Activated naive CD4-positive, alpha-beta T cell (primary cell): ENCODE data around the gene CAMKMT.
"Not testable (repeated sequence)": the region's sequence is repeated elsewhere in the genome, so short reads cannot be mapped to it uniquely, and the experiment has no call there.

Experiments
- DNase-seq, 4 experiments: peaks; one replicate each; lab custom pipeline; 2025; lab: John Stamatoyannopoulos, UW

Gene CAMKMT

DNA sequence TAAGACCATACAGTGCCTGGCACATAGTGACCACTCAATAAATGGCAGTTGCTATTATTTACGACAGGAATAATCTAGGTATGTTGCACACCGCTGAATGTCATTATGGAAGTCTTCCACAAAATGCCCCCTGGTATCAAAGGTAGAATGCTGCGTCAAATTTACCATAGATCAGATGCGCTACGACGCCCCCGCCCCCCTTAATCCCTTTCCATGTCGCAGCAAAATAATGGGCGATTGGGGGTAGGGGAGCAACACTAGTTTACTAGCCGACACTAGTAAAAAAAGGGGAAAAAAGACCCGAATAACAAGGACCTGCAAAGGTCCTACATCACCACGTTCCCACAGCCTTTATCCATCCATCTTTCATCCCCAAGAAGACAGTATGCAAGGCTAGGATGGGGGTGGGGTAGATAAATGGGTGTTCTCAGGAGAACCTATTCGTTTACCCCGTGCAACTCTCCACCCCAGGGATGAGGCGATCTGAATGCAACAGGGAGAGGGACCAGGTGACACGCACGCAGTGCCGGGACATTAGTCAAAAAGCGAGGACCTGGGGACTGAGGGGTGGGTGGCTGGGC, 908 bp upstream of the CAMKMT start:
- no peak for DNase-seq

DNA sequence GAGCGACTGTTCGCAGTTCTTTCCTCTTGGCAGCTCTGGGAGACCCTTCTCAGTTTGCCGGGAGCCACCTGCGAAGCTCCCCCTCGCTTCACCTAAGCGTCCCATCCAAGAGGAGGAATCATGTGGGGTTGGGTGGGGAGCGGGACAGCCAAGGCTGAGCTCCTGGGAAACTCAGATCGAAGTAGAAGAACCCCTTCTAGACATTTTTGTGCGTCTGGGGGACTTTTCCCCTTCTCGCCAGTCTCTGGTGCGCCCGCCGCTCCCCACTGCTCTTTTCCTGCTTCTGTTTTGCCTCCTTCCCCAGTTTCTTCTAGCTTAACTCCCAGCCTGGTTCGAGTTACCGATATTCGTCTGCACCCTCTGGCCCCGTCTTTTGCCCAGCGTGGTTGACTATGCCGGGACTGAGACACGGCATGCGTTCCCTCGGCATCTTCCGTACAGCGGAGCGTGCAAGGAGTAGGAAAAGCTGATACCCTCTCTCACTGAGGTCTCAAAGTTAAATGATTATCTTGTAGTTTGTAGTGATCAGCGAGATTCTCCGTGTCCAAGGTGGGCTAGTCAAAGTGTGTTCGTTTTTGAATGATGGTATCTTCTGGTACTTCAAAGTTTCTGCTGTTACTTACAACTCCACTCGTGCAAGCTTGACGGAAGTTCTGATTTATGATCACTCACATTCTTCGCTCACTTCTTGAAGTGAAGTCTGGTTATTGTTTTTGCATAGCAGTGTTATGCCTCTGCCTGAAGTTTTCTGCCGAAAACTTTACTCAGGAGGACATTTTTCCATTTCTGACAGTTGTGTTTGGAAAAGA, 664 bp downstream of the CAMKMT start:
- DNase-seq: peak; percentile 5 to 24 (median 20)

DNA sequence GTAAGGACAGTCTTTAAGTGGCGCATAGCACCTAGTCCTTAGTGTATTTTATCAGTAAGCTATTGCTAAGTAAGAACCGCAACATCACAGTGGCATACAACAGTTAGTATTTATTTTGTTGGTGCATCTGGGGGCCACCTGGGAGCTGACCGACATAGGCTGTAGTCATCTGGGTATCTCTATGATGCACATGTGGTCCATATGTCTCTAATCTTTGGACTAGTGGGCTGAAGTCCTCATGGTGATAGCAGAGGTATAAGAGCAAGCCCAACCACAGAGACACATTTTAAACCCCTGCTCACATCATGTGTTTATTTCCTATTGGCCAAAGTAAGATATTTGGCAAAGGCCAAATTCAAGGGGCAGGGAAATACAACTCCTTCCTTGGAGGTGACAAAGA, 2.9 kb downstream of the CAMKMT start:
- DNase-seq: no peak

DNA sequence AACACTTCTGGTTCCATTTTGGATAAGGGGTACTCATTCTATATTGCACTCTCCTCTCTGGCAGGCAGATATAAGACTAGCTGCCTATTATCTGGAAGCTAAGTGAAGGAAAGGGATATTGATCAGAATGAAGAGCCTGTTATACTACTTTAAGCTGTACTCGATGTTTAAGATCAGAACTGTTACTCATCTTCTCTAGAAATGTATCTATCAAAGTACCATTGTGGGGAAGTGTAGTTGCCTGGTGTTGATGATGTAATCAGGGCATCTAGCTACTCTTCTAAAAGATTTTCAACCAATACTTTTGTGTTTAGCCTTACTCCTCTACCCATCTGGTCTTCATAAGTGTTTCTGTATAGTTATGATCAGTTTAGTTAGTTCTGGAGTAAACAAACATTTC, 5.8 kb downstream of the CAMKMT start:
- DNase-seq: no peak

DNA sequence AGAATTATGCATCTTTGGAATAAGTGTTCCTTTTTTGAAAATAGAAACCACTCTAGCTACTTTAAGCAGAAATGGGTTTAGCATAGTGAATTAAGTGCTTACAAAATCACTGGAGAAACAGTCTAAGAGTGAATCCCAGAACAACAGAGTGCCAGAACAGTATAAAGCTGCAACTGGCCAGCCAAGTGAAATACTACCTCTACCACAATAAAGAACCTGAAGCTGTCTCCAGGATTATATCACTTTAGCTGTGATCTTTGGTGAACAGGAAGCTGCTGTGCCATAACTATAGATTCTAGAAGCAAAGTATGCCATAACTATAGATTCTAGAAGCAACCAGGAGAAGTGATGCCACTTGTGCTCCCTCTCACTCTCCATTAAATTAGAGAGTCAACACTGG, 7.6 kb downstream of the CAMKMT start:
- no peak for DNase-seq

DNA sequence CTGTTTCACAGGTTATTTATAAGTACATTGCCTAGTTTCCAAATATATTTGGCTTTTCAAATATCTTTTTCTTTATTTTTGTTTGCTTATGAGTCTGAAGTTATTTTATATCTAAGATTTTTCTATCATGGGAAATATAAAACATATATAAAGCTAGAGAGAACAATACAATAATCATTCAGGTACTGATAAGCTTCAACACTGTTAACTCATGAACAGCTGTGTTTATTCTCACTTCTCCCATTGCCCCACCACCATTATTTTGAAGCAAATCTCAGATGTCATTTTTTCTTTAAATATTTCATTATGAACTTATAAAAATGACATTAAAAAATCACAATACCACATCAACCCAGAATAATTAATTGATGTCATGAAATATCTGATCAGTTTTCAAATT, 9.7 kb downstream of the CAMKMT start:
- DNase-seq: no peak

DNA sequence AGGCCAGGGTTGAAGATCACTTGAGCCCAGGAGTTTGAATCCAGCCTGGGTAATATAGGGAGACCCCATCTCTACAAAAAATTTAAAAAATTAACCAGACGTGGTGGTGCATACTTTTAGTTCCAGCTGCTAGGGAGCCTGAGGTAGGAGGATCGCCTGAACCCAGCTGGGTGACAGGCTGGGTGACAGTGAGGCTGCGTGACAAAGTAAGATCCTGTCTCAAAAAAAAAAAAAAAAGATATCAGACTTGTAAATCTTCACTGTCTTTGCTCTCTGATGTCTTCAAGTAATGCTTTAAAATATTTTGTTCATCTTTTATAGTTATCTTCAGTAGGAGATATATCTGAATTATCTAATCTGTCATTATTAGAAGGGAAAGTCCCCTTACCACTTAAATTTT, 10.5 kb downstream of the CAMKMT start:
- DNase-seq: no peak

DNA sequence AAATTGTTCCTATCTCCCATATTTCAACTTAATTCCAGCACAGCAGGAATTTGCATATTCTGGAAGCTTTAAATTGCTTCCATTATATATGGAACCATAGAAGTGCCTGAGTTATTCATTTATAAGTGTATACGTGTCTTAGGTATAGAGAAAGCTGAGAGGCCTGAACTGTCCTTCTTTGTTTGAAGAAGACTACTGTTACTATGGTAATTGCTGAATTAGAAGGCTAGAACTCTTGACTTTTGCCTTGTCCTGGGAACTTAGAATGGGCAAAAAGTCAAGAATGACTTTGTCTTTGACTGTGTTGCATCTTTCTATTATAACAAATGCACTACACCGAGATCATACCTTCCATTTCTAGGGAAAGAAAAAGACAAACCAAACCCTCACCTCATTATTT, 15.7 kb downstream of the CAMKMT start:
- DNase-seq: no peak

DNA sequence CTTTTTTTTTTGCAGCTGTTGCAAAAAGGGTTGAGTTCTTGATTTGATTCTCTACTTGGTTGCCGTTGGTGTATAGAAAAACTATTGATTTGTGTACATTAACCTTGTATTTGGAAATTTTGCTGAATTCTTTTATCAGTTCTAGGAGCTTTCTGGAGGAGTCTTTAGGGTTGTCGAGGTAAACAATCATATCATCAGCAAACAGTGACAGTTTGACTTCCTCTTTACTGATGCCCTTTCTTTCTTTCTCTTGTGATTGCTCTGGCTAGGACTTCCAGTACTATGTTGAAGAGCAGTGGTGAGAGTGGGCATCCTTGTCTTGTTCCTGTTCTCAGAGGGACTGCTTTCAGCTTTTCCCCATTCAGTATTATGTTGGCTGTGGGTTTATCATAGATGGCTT, 23.5 kb downstream of the CAMKMT start:
- not testable (repeated sequence) for DNase-seq

DNA sequence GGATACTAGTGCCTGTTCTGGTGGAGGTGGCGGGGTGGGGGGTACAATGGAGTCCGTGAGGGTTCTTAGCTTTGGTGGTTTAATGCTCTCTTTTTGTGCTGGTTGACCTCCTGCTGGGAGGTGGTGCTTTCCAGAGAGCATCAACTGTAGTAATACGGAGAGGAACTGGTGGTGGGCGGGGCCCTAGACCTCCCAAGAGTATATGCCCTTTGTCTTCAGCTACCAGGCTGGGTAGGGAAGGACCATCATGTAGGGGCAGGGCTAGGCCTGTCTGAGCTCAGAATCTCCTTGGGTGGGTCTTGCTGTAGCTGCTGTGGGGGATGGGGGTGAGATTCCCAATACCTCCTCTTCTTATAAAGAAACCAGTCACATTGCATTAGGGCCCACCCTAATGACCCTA, 27.1 kb downstream of the CAMKMT start:
- DNase-seq: no peak

DNA sequence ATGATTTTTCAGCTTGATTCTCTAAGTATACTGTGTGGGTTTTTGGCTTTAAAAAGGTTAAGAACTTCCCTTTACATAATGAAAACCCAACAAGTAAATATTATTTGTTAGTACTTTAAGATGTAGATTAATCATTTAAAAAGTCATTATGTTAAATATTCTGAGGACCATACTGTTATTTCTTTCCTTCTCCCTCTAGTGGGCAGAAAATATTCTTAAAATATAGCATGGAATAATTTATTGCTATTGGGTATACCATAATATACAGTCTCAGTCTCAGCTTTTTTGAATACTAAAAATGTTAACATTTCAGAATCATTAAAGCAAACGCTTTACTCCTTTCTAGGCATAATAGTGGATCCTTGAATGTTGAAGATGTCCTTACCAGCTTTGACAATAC, 28.1 kb downstream of the CAMKMT start:
- no peak for DNase-seq

DNA sequence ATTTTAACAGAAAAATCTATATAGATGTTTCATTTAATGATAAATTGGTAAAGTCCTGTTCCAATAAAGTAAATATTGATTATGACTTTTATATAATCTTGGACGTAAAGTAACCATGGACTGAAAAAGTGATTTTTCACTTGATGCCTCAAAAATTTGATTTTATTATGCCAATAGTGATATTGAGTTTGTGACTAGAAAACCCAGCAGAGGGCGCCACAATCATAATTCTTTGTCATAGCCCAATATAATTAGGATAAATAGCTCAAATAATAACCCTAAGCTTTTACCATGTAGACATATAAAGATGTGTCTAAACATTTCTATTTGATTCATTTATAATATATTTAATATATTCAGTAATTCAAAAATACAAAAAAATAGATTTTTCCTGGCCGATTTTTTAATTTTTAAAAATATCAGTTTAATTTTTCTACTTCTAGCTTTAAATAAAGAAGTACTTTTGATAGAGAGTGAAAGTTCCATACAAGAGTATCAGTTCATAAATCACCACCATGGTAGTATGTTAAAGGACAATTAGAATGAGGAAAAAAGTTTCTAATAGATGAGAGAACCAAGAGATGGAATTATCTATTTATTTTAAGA, 30.7 kb downstream of the CAMKMT start:
- DNase-seq: peak in 3 of 4 experiments; percentile 3 to 23 (median 14)

DNA sequence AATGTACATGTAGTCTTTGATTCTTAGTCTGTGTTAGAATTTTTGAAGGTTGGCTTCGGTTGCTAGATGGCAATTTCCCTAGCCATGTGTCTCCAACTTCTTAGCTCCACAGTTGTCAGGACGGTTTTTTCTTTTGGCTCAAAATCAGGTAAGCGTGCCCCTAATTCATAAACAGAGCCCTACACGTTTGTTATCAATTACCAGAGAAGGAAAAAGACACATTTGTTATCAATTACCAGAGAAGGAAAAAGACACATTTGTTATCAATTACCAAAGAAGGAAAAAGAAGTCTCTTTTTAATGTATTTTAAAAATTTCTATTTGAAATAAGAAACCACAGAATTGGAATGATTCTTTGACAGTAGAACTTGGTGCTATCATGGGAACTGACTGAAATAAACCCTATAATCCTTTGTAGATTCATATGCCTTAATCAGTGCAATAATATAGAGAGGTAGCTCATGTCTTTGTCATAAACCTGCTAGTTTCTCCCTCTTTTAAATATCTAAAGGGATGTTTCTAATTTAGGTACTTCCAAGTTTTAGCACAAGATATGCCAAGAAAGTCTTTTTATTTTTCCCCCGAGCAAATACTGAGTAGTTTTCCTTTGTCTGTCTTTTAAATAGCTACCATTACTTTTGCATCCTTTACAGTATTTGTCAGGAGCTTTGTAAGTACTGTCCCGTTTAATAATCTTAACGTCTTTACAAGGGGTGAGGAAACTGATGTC, 35.9 kb downstream of the CAMKMT start:
- no peak for DNase-seq

DNA sequence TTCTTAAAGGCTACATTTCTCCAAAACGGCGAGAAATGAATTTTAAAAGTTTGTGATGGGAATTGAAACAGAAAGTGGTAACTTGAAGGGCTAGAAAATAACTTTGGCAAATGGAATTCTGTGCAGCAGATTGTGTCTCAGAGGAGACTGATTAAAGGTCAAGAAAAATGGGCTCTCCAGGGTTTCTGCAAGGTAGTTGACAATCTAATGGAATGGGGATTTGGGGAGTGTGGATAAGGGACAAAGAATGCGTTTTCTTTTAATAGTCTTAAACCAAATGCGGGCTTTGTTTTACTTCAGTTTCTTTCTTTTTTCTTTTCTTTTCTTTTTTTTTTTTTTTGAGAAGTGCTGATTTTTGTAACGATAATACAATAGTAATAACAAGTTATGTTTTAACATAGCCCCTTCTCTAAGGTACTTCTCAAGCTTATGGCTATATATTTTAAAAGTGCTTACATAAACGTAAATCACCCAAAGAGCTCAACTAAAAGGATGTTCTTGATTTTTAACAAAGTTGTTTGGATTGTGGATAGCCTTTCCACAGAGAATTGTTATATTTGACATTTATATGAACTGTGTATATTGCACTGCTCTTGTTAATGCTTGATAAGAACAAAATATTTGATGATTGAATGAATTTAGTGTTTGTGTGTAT, 36.6 kb downstream of the CAMKMT start:
- no peak for DNase-seq

DNA sequence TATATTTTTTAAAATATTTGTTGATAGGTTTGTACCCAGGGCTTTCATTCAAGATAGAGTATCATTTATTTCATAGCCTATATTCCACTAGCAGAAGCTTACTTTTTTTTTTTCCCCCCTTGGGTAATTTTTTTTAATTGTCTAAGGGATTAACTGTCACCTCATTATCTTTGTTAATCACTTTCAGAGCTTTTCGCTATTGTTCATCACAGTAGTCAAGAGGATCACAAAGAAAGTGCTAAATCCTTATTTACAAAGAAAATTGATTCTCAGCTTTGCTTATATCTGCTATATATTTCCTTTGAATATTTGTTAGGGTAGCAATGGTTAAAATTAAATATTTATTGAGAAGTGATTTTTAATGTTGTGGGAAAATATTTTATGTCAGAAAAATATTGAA, 59.0 kb downstream of the CAMKMT start:
- no peak for DNase-seq

DNA sequence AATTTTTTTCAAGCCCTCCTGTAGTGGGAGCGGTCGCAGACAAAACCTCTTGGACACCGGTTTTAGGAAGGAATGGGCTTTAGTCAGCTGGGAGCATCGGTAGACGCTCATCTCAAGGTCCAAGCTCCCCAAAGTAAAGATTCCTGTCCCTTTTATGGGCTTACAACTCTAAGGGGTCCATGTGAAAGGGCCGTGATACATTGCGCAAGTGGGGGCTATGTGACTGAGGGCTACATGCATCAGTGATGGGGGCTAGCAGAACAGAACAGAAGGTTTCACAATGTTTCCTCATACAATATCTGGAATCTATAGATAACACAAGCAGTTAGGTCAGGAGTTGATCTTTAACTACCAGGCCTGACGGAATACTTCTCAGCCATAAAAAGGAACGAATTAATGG, 62.5 kb downstream of the CAMKMT start:
- DNase-seq: no peak

DNA sequence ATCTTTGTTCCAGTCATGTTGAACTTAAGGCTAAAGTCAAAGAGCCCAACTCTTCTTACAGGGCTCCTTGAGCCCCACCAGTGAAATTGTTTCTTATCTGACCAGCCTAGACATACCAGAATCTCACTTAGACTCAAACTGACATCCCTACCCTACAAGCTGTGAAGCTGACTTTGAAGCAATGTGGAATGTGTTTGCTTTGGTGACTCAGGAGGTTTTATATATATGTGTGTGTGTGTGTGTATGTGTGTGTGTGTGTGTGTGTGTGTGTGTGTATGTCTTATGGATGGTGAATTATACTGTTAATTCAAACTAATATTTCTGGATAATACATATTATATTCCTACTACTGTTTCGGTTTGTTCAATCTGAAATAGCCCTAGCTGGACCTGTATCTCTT, 67.3 kb downstream of the CAMKMT start:
- DNase-seq: no peak

DNA sequence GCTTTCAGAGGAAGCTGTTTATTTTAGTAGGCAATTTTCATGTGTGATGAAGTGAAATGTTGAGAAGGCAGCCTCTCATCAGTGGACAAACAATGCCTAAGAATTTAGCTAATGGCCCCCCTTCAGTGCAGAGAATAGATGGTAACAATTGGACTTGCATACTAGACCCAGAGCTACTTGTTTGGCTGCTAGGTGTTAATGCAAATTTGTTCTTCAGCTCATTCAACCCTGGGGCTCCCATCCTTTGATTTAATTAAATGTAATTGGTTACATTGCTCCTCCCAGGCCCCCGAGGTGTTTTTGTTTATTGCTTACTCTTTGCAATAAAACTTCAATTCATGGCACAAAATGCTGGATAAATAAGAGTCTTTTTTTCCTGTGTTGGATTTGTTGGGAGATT, 68.6 kb downstream of the CAMKMT start:
- no peak for DNase-seq

DNA sequence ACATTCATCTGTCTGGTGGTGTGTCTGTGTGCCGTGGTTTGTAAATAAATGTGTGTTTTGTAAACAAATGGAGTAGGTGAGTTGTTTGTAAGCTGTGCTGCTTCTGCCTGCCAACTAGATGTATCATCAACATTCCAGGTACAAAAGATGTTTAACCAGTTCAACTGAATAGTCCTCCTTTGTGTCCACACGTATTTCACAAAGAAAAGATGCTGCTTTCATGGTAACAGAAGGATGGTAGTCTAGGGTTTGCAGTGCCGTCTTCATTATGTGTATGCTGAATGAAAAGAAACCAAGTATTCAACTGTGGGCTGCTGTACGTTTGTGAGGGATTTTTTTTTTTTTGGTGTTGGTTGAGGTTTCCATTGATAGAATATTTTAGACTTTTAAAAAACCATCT, 72.1 kb downstream of the CAMKMT start:
- DNase-seq: no peak

DNA sequence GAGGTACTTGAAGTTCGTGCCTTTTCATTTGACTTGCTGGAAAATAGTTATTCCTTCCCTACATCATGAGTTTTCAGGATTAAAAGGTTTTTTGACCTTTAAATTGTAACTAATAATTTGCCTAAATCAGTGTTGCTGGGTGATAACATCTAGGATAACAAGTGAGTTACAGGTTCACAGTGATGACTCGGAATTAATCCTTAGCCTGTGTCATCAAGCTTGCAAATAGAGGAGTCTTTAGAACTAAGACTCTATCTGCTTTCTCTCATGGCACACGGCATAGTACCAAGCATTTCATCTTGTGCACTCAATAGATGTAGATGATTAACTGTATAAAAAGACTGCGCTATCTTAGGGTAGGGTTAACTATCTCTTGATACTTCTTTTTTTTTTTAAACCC, 79.5 kb downstream of the CAMKMT start:
- no peak for DNase-seq

DNA sequence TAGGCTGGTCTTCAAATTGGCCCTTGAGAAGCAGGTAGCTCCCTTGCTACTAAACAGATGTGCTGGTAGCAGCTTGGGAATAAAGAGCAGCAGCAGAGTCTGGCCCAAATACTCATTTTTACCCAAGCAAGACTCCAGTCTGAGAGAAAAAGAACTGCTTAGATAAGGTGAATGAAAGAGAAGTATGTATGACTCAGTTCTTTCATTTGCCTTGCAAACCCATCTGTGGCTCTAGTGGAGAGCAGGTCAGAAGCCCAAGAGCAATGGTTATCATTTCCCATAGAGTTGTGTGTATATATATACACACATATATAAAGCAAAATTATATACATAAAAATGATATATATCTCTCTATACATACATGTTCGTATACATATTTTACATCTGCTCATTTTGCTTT, 80.3 kb downstream of the CAMKMT start:
- no peak for DNase-seq

DNA sequence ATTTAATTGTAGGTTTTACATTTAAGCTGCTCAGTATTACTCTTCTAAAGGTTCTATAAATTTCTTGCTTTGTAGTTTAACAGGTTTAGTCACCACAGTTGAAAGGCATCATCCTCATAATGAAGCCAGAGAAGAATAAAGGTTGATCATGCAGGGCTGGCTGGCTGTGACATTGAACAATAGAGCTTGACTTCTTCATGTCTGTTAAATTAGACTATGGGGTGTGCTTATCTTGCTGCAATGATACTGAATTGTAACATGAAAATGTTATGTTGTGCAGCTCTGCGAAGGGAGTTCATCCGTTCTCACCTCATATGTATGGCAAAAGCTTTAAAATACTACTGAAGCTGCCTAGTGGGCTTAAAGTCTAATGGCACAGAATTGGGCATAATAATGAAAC, 81.8 kb downstream of the CAMKMT start:
- DNase-seq: no peak
